K562 (cell line): ENCODE results near the gene NCF1. TPM values are rescaled to one million over a fixed set of nuclear protein-coding genes. Genes with fewer than 3 reads are reported as not detected.

Experiments used
- polyA plus RNA-seq, 8 experiments: library from polyadenylated mRNA; depleted of rRNA in 4 of 8; stranded (reverse) in 5 of 8; unstranded in 3 of 8; fragments of >200 nt; fragmentation: Nextera tagmentation in 2 of 8; fragmentation: Illumina TruSeq in 1 of 8; extraction: Ambion mirVana in 2 of 8; extraction: Trizol in 1 of 8; gene quantifications; 2 replicates each; pipeline versions ENCODE4 v1.2.1 to v1.2.3, GENCODE V29; 2011 to 2014; ENCODE audit warnings: inconsistent platforms in 1 of 8, missing spikeins in 1 of 8
- total RNA-seq, 7 experiments: library from RNA; depleted of rRNA in 6 of 7; stranded (reverse); fragments of >200 nt in 6 of 7; fragmentation: Illumina TruSeq in 2 of 7; extraction: Trizol in 2 of 7; gene quantifications; 2 replicates each; pipeline versions ENCODE4 v1.2.1 to v1.2.3, GENCODE V29; 2011 to 2021; ENCODE audit warnings: low replicate concordance in 1 of 7

NCF1 gene
- total and polyA plus RNA-seq, 9 of the 15 experiments (the other 6 are each of a cell fraction or from before 2014, with no cell fraction given), result 0.29 TPM; not detected in 8

Other genes with a start within 250 kb of the NCF1 start
- 90.0 and 141 TPM in 2 replicates for gene GTF2I, start 116.3 kb upstream of the NCF1 start, total RNA-seq (2014; rRNA removed)
- 112 and 113 TPM in 2 replicates for gene GTF2I, start 116.3 kb upstream of the NCF1 start, total RNA-seq (2014; rRNA removed; fragmentation: Illumina TruSeq; extraction: Trizol)
- 96.8 and 103 TPM in 2 replicates for gene GTF2I, start 116.3 kb upstream of the NCF1 start, total RNA-seq (2015; rRNA removed; fragmentation: Illumina TruSeq; extraction: Trizol)
- gene GTF2I, start 116.3 kb upstream of the NCF1 start, total RNA-seq (2021), result 161 and 162 TPM in 2 replicates
- gene GTF2I, start 116.3 kb upstream of the NCF1 start, polyA plus RNA-seq (2011; rRNA removed), result 65.7 and 70.5 TPM in 2 replicates
- gene GTF2I, start 116.3 kb upstream of the NCF1 start, polyA plus RNA-seq (2014; fragmentation: Illumina TruSeq; extraction: Trizol), result 112 and 138 TPM in 2 replicates
- gene GTF2I, start 116.3 kb upstream of the NCF1 start, polyA plus RNA-seq (2014; fragmentation: Nextera tagmentation; extraction: Ambion mirVana), result 10 to 100 TPM in 1 of 2 experiments, 1 to 10 TPM in 1; 8.4 to 12.6 TPM
- gene GTF2I, start 116.3 kb upstream of the NCF1 start, polyA plus RNA-seq (2014; rRNA removed), result 79.2 and 80.5 TPM in 2 replicates
- 4.4 and 7.4 TPM in 2 replicates for gene GTF2IRD2, start 77.6 kb downstream of the NCF1 start, total RNA-seq (2014; rRNA removed)
- 1.9 and 2.6 TPM in 2 replicates for gene GTF2IRD2, start 77.6 kb downstream of the NCF1 start, total RNA-seq (2014; rRNA removed; fragmentation: Illumina TruSeq; extraction: Trizol)
- 1.7 and 5.8 TPM in 2 replicates for gene GTF2IRD2, start 77.6 kb downstream of the NCF1 start, total RNA-seq (2015; rRNA removed; fragmentation: Illumina TruSeq; extraction: Trizol)
- gene GTF2IRD2, start 77.6 kb downstream of the NCF1 start, total RNA-seq (2021), result 7.5 and 7.9 TPM in 2 replicates
- 9.7 and 11.0 TPM in 2 replicates for gene GTF2IRD2, start 77.6 kb downstream of the NCF1 start, polyA plus RNA-seq (2011; rRNA removed)
- gene GTF2IRD2, start 77.6 kb downstream of the NCF1 start, polyA plus RNA-seq (2014; fragmentation: Illumina TruSeq; extraction: Trizol), result 3.2 and 5.2 TPM in 2 replicates
- gene GTF2IRD2, start 77.6 kb downstream of the NCF1 start, polyA plus RNA-seq (2014; fragmentation: Nextera tagmentation; extraction: Ambion mirVana), result 1 to 10 TPM; 2.1 to 2.3 TPM
- 7.0 and 8.1 TPM in 2 replicates for gene GTF2IRD2, start 77.6 kb downstream of the NCF1 start, polyA plus RNA-seq (2014; rRNA removed)
- 4.4 and 5.1 TPM in 2 replicates for gene CASTOR2, start 190.7 kb downstream of the NCF1 start, total RNA-seq (2014; rRNA removed)
- 1.8 and 2.1 TPM in 2 replicates for gene CASTOR2, start 190.7 kb downstream of the NCF1 start, total RNA-seq (2014; rRNA removed; fragmentation: Illumina TruSeq; extraction: Trizol)
- 3.8 and 4.0 TPM in 2 replicates for gene CASTOR2, start 190.7 kb downstream of the NCF1 start, total RNA-seq (2015; rRNA removed; fragmentation: Illumina TruSeq; extraction: Trizol)
- 13.4 and 13.9 TPM in 2 replicates for gene CASTOR2, start 190.7 kb downstream of the NCF1 start, total RNA-seq (2021)
- 1.5 and 2.6 TPM in 2 replicates for gene CASTOR2, start 190.7 kb downstream of the NCF1 start, polyA plus RNA-seq (2011; rRNA removed)
- 2.3 and 2.7 TPM in 2 replicates for gene CASTOR2, start 190.7 kb downstream of the NCF1 start, polyA plus RNA-seq (2014; fragmentation: Illumina TruSeq; extraction: Trizol)
- under 1 TPM in 1 of 2 experiments, not detected in 1; 0.17 TPM for gene CASTOR2, start 190.7 kb downstream of the NCF1 start, polyA plus RNA-seq (2014; fragmentation: Nextera tagmentation; extraction: Ambion mirVana)
- 3.7 and 5.1 TPM in 2 replicates for gene CASTOR2, start 190.7 kb downstream of the NCF1 start, polyA plus RNA-seq (2014; rRNA removed)